Camera-type eye (tissue), 1 donor: ENCODE results near the gene DIAPH3. TPM values are rescaled to one million over a fixed set of nuclear protein-coding genes. Genes with fewer than 3 reads are reported as not detected.

Experiments used
- total RNA-seq: library from RNA; depleted of rRNA; stranded (reverse); fragments of >200 nt; gene quantifications from one replicate; pipeline ENCODE4 v1.2.3, GENCODE V29; 2014

The DIAPH3 gene
- 5.8 TPM for total RNA-seq

GRCh38 chr13:60163478-60164233 is at the start of gene DIAPH3:
DIAPH3 (minus strand) TSS chr13:60163928; CDS start chr13:60163766, 162 bp downstream.

Other genes starting within 250 kb of the DIAPH3 start
- 57.6 TPM for gene TDRD3, start 233.3 kb upstream of the DIAPH3 start, total RNA-seq